GM18526 (cell line): ENCODE measurements around the gene UACA.

ENCODE experiments used
- POLR2A ChIP-seq: IDR thresholded peaks from 3 replicates; pipeline ENCODE4 v1.6.1; 2011; ENCODE audit not compliant: insufficient read length; ENCODE audit errors: extremely low read depth

Gene UACA, protein sequence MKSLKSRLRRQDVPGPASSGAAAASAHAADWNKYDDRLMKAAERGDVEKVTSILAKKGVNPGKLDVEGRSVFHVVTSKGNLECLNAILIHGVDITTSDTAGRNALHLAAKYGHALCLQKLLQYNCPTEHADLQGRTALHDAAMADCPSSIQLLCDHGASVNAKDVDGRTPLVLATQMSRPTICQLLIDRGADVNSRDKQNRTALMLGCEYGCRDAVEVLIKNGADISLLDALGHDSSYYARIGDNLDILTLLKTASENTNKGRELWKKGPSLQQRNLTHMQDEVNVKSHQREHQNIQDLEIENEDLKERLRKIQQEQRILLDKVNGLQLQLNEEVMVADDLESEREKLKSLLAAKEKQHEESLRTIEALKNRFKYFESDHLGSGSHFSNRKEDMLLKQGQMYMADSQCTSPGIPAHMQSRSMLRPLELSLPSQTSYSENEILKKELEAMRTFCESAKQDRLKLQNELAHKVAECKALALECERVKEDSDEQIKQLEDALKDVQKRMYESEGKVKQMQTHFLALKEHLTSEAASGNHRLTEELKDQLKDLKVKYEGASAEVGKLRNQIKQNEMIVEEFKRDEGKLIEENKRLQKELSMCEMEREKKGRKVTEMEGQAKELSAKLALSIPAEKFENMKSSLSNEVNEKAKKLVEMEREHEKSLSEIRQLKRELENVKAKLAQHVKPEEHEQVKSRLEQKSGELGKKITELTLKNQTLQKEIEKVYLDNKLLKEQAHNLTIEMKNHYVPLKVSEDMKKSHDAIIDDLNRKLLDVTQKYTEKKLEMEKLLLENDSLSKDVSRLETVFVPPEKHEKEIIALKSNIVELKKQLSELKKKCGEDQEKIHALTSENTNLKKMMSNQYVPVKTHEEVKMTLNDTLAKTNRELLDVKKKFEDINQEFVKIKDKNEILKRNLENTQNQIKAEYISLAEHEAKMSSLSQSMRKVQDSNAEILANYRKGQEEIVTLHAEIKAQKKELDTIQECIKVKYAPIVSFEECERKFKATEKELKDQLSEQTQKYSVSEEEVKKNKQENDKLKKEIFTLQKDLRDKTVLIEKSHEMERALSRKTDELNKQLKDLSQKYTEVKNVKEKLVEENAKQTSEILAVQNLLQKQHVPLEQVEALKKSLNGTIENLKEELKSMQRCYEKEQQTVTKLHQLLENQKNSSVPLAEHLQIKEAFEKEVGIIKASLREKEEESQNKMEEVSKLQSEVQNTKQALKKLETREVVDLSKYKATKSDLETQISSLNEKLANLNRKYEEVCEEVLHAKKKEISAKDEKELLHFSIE (N-terminal part only)

GRCh38 chr15:70763120-70763949 lies at the start of gene UACA:
UACA (minus strand) TSS chr15:70763558; CDS start chr15:70763407, 151 bp downstream.
- TF ChIP-seq POLR2A = no peak

DNA sequence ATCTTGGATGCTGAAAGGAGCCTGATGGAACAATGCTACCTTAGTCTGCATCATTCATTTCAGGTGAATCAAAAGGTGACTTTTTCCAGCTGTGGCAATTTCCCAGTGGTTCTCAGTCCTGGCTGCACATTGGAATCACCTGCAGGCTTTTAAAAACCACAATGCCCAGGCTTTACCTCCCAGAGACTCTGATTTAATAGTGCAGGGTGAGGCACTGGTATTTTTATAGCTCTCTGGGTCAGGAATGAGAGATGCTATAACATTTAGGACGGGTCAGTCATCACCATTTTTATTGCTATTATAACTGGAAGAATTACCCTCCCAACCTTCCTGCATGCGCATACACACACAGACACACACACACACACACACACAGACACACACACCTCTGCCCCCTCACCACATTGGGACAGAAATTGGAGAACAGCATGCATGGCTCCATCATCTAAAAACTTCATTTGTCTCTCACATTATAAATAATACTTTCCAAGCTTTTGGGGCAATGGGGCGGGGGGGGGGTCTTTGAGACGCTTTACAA lies 49.5 kb upstream of the UACA start:
- no peak for TF ChIP-seq POLR2A

DNA sequence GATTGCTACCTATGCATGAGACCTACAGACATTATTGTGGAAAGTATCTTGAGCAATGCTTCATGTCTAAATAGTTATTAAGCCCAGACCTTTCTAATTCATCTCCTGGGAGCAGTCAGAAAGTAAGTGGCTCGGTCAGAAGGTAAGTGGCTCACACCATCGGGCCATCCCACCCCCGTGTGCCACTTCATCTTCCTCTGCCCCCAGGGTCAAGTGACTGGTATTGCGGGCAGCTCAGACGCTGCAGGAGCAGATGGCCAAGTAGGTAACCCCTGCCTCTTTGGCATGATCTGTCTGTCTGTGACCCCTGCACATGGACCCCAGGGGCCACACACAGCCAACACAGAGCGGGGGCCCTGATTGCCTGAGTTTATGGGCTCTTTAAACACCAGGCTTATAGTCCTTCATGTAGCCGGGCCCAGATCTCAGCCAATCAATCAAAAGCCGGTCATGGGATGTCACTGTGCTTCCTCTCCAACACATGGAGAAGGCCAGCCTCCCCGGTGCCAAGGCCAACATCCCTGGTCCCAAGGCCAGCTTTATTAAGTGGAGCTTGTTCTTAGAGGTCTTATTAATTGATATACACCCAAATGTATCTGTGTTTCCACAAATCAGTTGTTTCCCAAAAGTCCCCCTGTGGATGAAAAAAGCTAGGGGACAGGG lies 47.7 kb upstream of the UACA start:
- TF ChIP-seq POLR2A = no peak

DNA sequence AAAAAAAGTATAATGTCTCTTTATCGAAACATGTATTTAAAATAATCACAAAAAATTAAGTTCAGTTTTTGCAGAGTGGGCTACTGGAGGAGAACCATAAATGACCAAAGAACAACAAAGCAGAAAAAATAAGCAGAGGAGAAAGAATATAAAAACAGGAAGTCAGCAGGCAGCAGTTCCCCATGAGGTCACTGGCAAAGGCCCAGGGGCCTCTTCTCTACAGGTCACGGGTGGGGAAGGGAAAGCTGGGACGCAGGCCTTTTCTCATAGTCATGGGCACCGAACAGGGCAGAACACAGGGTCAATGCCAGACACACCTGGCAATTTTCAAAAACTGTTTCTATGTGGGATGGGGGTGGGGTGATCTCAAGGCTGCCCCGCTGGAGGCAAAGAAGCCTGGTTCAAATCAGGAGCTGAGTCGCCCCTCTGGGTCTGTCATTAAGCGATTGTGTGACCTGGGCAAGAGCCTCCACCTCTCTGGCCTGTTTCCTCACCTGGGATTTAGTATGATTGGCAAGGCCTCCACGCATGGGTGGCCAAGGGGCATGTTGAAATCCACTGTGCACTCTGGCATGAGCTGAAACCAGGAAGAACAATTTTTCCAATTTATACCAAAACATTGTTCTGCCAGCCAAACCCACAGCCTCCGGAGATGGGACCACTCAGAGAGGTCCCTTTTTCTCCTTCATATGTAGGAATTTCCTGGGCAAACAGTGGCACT lies 43.8 kb upstream of the UACA start:
- TF ChIP-seq POLR2A = no peak

DNA sequence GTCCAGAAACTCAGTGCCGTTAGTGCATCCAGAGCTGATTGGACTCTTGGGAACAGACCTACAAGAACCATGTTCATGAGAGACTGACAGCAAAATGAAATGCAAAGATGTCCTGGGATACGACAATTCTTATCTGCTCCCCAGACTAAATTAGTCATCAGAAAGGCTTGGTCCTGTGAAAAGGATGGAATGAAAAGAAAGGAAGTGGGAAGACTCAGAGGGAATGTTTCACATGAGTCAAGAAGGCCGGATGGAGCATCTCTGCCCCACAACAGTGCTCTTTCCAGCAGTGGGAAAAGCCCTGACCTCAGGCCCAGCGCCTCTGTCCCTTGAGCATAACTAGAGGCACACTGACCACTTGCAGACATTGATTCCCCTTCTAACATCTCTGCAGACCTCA lies 39.3 kb upstream of the UACA start:
- no peak for TF ChIP-seq POLR2A

DNA sequence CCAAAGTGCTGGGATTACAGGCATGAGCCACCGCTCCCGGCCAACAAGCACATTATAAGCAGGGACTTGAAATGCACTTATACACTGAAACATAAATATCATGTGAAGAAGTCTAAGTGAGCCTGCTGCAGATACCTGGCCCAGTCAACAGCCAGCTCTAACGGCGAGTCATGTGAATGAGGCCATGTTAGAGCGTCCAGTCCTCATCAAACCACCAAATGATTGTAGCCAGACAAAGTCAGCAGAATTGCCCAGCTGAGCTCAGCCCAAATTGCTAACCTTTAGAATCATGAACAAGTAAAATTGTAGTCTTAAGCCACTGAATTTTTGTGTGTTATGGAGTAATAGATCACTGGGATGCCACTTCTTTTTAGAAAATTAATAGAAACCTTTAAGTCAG lies 37.8 kb upstream of the UACA start:
- TF ChIP-seq POLR2A = no peak

- no peak for TF ChIP-seq POLR2A
Measured at GRCh38 chr15:70799667-70800450, 36.5 kb upstream of the UACA start.

DNA sequence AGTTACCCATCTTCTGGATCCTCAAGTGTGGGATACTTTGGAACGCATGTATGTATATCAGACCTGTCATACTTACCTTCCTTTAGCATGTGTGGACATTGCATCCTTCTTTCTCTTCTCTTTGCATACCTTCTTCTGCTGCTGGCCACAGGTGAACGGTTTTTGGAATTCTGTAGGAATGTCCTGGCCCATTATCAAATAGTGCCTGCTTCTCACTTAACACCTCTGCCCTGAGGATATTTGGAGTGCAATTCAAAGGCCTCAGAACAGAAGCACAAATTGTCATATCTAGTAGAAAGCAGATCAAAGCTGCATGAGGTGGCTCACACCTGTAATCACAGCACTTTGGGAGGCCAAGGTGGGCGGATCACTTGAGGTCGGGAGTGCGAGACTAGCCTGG lies 34.1 kb upstream of the UACA start:
- no peak for TF ChIP-seq POLR2A

- no peak for TF ChIP-seq POLR2A
Measured at GRCh38 chr15:70796516-70797310, 33.4 kb upstream of the UACA start.

- TF ChIP-seq POLR2A = no peak
Measured at GRCh38 chr15:70795311-70795665, 31.9 kb upstream of the UACA start.

- TF ChIP-seq POLR2A = no peak
Measured at GRCh38 chr15:70794596-70795310, 31.4 kb upstream of the UACA start.
